ENCODE measurements around the gene NKAIN2. TPM values are rescaled to one million over a fixed set of nuclear protein-coding genes. Genes with fewer than 3 reads are reported as not detected.

Gene NKAIN2
- total and polyA plus RNA-seq, 9 of the 15 experiments (the other 6 are each of a cell fraction or from before 2014, with no cell fraction given), result not detected

DNA sequence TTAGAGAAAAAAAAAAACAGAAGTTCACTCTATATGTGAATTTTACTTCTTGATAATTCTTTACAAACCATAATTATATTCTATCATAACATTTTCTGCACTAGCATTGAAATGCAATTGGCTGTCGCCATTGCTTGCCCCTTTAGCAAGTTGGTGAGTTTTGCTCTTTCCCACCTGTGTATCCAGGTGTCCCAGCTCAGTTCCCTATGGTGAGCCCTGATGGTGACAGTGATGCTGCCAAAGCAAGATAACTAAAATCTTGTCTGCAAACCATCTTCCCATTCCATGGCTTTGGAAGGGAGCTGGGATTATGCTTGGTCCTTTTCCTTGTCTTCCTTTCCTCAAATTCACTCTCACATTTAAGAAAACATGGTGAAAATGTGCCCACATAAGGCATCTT lies 429.6 kb downstream of the NKAIN2 start:
- Histone ChIP-seq H3K9me3 (replicated peaks; ENCODE audit: control insufficient read depth, insufficient read depth, low read depth, low read length) (no peaks in the 10 kb centered on the region), H4K20me1 (replicated peaks; ENCODE audit: control insufficient read depth, insufficient read depth, low read length) (no peaks in the 10 kb centered on the region), H3K27me3 (ENCODE audit: control insufficient read depth in 2 of 2, insufficient read depth in 2 of 2, low read length in 2 of 2) (no peaks in the 10 kb centered on the region), H3K27ac (ENCODE audit: extremely low read depth, low read depth, low read length) (no peak overlapping the region), H3K79me2 (ENCODE audit: control insufficient read depth, insufficient read depth, low read length) (no peaks in the 10 kb centered on the region), H2AFZ (ENCODE audit: low read depth, low read length) (no peak overlapping the region), H3K9me1 (ENCODE audit: control insufficient read depth, insufficient read depth, low read length) (no peaks in the 10 kb centered on the region), H3K4me2 (ENCODE audit: insufficient read depth, low read length) (no peak overlapping the region), H3K4me3 (no peak overlapping the region), H3K36me3 (ENCODE audit: control insufficient read depth, insufficient read depth, low read length) (no peaks in the 10 kb centered on the region), H3K9ac (ENCODE audit: insufficient read depth in 1 of 2, low read depth in 2 of 2, low read length in 2 of 2) (no peak overlapping the region), H3K4me1 (replicated peaks in 1 of 2; ENCODE audit: control insufficient read depth in 2 of 2, insufficient read depth in 2 of 2, low read length in 2 of 2) (no peaks in the 10 kb centered on the region)
- no peak for ATAC-seq
- no peak for FAIRE-seq
- ChIA-PET POLR2A (no interaction called here), CTCF (ENCODE audit: low intra/inter-chr PET ratio) (no interaction called here)
- WGBS (ENCODE audit: insufficient coverage, low coverage, missing lambda C conversion rate), result 0% methylated on average over 1 of the region's 1 CpG
- intact Hi-C loops (cut with micrococcal nuclease) (no loop called here), in situ Hi-C loops (cut with MboI) (no loop called here)
- BruUV-seq (replicated peaks), result no TSS peak
- TF ChIP-seq ELK3 (CRISPR knock-in tag; IDR thresholded peaks at IDR 0.05) (no peak), ZNF551 (CRISPR knock-in tag; IDR thresholded peaks at IDR 0.05) (no peak), YBX1 (IDR thresholded peaks at IDR 0.05) (no peak), NCOA1 (IDR thresholded peaks at IDR 0.05; ENCODE audit: low read depth) (no peak), RFX1 (IDR thresholded peaks at IDR 0.05) (no peak)
- no peak for DNase-seq (ENCODE audit: extremely low read depth in 1 of 4, low spot score in 3 of 4)

DNA sequence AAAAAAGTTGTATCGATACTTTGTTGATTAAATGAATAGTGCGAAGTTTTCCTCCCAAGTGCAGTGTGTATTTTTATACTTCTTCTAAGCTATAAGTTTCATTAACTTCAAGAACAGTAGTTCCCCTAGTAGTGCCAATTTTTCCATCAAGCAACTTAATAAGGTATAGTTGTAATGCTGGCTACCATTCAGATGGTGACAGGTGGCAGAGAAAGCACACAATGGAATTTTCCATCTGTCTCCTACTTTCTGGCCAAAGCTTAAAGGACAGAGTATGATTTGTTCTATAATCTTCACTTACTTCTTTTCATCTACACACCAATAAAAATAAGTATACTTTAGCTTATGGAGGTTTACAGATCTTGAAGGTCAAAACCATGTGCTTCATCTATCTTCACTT lies 431.1 kb downstream of the NKAIN2 start:
- Histone ChIP-seq H2AFZ (ENCODE audit: low read depth, low read length) (no peak overlapping the region), H3K9me1 (ENCODE audit: control insufficient read depth, insufficient read depth, low read length) (no peaks in the 10 kb centered on the region), H3K4me1 (replicated peaks in 1 of 2; ENCODE audit: control insufficient read depth in 2 of 2, insufficient read depth in 2 of 2, low read length in 2 of 2) (no peaks in the 10 kb centered on the region), H4K20me1 (replicated peaks; ENCODE audit: control insufficient read depth, insufficient read depth, low read length) (no peaks in the 10 kb centered on the region), H3K9ac (ENCODE audit: insufficient read depth in 1 of 2, low read depth in 2 of 2, low read length in 2 of 2) (no peak overlapping the region), H3K9me3 (replicated peaks; ENCODE audit: control insufficient read depth, insufficient read depth, low read depth, low read length) (no peaks in the 10 kb centered on the region), H3K4me2 (ENCODE audit: insufficient read depth, low read length) (no peak overlapping the region), H3K27ac (ENCODE audit: extremely low read depth, low read depth, low read length) (no peak overlapping the region), H3K4me3 (no peak overlapping the region), H3K27me3 (ENCODE audit: control insufficient read depth in 2 of 2, insufficient read depth in 2 of 2, low read length in 2 of 2) (no peaks in the 10 kb centered on the region), H3K36me3 (ENCODE audit: control insufficient read depth, insufficient read depth, low read length) (no peaks in the 10 kb centered on the region), H3K79me2 (ENCODE audit: control insufficient read depth, insufficient read depth, low read length) (no peaks in the 10 kb centered on the region)
- WGBS (ENCODE audit: insufficient coverage, low coverage, missing lambda C conversion rate), result 0% methylated on average over 2 of the region's 2 CpGs
- intact Hi-C loops (cut with micrococcal nuclease), result no loop called here
- in situ Hi-C loops (cut with MboI), result no loop called here
- CTCF ChIA-PET (ENCODE audit: low intra/inter-chr PET ratio), result no interaction called here
- no peak for FAIRE-seq
- DNase-seq (ENCODE audit: extremely low read depth in 1 of 4, low spot score in 3 of 4), result no peak
- ATAC-seq, result no peak
- BruUV-seq (replicated peaks), result no TSS peak
- POLR2A ChIA-PET, result no interaction called here
- no peak for TF ChIP-seq NFE2L1 (tag; IDR thresholded peaks at IDR 0.05; ENCODE audit: borderline replicate concordance, low read depth)
- no peak for TF ChIP-seq THRA (IDR thresholded peaks at IDR 0.05)
- no peak for TF ChIP-seq LARP7 (IDR thresholded peaks at IDR 0.05)
- TF ChIP-seq, protein P1, sequence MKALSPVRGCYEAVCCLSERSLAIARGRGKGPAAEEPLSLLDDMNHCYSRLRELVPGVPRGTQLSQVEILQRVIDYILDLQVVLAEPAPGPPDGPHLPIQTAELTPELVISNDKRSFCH (CRISPR knock-in tag; IDR thresholded peaks at IDR 0.05), result no peak
- TF ChIP-seq, protein P1 (tag; IDR thresholded peaks at IDR 0.05), result no peak
- no peak for TF ChIP-seq TFAP4 (CRISPR knock-in tag; IDR thresholded peaks at IDR 0.05; ENCODE audit: borderline replicate concordance)
- no peak for TF ChIP-seq ZFX (CRISPR knock-in tag; IDR thresholded peaks at IDR 0.05)
- no peak for TF ChIP-seq ZBTB7A (IDR thresholded peaks at IDR 0.05; ENCODE audit: borderline replicate concordance, control insufficient read depth, low read depth, low read length)
- no peak for TF ChIP-seq WHSC1 (IDR thresholded peaks at IDR 0.05; ENCODE audit: low read length)
